Measurements from ENCODE around the gene PCCA.

Gene PCCA, protein sequence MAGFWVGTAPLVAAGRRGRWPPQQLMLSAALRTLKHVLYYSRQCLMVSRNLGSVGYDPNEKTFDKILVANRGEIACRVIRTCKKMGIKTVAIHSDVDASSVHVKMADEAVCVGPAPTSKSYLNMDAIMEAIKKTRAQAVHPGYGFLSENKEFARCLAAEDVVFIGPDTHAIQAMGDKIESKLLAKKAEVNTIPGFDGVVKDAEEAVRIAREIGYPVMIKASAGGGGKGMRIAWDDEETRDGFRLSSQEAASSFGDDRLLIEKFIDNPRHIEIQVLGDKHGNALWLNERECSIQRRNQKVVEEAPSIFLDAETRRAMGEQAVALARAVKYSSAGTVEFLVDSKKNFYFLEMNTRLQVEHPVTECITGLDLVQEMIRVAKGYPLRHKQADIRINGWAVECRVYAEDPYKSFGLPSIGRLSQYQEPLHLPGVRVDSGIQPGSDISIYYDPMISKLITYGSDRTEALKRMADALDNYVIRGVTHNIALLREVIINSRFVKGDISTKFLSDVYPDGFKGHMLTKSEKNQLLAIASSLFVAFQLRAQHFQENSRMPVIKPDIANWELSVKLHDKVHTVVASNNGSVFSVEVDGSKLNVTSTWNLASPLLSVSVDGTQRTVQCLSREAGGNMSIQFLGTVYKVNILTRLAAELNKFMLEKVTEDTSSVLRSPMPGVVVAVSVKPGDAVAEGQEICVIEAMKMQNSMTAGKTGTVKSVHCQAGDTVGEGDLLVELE

DNA sequence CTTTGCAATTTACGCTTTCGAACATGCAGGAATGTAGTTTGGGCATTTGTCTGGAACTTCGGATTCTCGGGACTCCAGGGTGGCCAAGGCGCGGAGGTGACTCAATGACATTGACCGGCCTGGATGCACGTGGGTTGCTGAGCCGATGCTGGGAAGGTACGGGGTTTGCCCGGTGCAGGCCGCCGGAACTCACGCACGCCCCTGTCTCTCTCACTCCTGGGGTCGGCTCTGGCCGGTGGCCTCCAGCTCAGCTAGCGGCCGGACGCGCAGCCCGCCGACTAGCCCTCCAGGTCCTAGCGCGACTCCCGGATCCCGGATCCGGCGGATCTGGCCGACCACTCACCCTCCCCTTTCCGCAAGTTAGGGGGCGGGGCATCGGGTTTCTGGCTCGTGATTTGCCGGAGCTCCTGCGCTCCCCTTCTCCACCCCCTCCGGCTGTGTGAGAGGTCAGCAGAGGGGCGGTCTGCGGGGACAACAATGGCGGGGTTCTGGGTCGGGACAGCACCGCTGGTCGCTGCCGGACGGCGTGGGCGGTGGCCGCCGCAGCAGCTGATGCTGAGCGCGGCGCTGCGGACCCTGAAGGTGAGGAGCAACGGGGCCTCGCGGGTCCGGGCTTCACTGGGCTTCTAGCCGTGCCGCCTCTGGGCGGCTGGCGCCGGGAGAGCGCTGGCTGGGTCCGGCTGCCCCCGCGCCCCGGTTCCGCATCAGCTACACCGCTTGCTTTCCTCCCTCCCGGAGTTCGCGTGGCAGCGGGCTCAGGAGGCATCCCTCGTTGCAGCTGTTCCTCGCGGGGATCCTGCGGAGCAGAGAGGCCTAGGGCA, at the start of gene PCCA:
TSS of gene PCCA (plus strand) at position 450 of the 821 bp plus-strand sequence. CDS start at position 478, 28 bp downstream.
- Histone ChIP-seq H3K27ac (ENCODE audit: low read length) (no peak within 1 kb of the TSS), H3K9me3 (ENCODE audit: control insufficient read depth, insufficient read depth, low read length) (no peaks in the 10 kb centered on the region)
- WGBS (ENCODE audit: insufficient coverage, insufficient read length) = no CpG with 5 or more reads among the region's 77 CpGs

GRCh38 chr13:100039740-100040139, 49.2 kb upstream of the PCCA start:
- no peak for DNase-seq (ENCODE audit: low read depth, low spot score)
- no peak overlapping the region for H3K27ac ChIP-seq (ENCODE audit: low read length)
- H3K4me1 ChIP-seq (ENCODE audit: control insufficient read depth, insufficient read depth, low read length) = no peaks in the 10 kb centered on the region
- H3K27me3 ChIP-seq (ENCODE audit: control insufficient read depth, insufficient read depth, low read length) = no peaks in the 10 kb centered on the region
- H3K36me3 ChIP-seq (ENCODE audit: control insufficient read depth, insufficient read depth, low read length) = no peaks in the 10 kb centered on the region
- no peak overlapping the region for H3K4me3 ChIP-seq (ENCODE audit: low read length)
- no peaks in the 10 kb centered on the region for H3K9me3 ChIP-seq (ENCODE audit: control insufficient read depth, insufficient read depth, low read length)
- WGBS (ENCODE audit: insufficient coverage, insufficient read length) = no CpG with 5 or more reads among the region's 4 CpGs

More for the DNA sequence above, at the start of gene PCCA:
- Histone ChIP-seq H3K4me1 (ENCODE audit: control insufficient read depth, insufficient read depth, low read length) (peaks cover 3% of the 10 kb centered on the region; the same call in 1 of the 2 replicates), H3K36me3 (ENCODE audit: control insufficient read depth, insufficient read depth, low read length) (peaks cover 5% of the 10 kb centered on the region; the same call in 1 of the 2 replicates), H3K27me3 (ENCODE audit: control insufficient read depth, insufficient read depth, low read length) (no peaks in the 10 kb centered on the region), H3K4me3 (ENCODE audit: low read length) (peak within 1 kb of the TSS; percentile 99)
- peak; percentile 97 for DNase-seq (ENCODE audit: low read depth, low spot score)

DNA sequence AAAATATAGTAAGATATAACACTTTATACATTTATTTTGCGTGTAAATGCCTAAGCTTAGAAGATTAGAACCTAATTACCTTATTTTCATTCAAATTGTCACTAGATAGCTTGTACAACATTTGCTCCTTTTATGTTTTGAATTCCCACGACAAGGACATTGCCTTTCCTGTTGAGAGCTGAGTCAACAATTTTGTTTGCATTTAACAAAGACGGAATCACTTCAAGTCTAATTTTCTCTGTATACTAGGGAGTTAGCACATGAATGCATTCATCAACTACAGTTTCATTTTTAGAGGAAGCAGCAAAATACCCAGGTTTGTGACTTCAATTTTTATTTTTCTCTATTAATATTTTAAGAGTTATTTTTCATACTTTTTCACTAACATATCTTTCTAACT, 48.7 kb upstream of the PCCA start:
- no peaks in the 10 kb centered on the region for H3K27me3 ChIP-seq (ENCODE audit: control insufficient read depth, insufficient read depth, low read length)
- H3K36me3 ChIP-seq (ENCODE audit: control insufficient read depth, insufficient read depth, low read length) = no peaks in the 10 kb centered on the region
- no peaks in the 10 kb centered on the region for H3K4me1 ChIP-seq (ENCODE audit: control insufficient read depth, insufficient read depth, low read length)
- no peak for DNase-seq (ENCODE audit: low read depth, low spot score)
- no peak overlapping the region for H3K27ac ChIP-seq (ENCODE audit: low read length)
- WGBS (ENCODE audit: insufficient coverage, insufficient read length) = no CpG with 5 or more reads among the region's 3 CpGs
- no peaks in the 10 kb centered on the region for H3K9me3 ChIP-seq (ENCODE audit: control insufficient read depth, insufficient read depth, low read length)
- no peak overlapping the region for H3K4me3 ChIP-seq (ENCODE audit: low read length)

DNA sequence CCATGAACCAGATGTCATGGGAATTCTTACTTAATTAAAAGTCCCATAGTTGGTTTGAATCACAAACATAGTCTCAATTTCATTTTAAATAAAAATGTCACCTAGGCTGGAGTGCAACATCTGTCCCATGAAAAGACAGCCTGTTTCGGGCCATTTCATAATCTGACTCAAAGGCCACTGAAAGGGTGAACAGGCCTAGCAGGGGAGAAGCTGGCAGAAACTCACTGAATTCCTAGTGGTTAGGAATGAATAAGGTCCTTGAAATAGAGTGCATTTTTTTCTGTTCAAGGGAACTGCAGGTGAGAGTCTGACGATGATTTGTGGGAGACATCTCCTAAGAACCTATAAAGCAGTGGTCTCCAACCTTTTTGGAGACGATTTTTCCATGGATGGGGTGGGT, 44.0 kb upstream of the PCCA start:
- Histone ChIP-seq H3K27ac (ENCODE audit: low read length) (no peak overlapping the region), H3K4me1 (ENCODE audit: control insufficient read depth, insufficient read depth, low read length) (no peaks in the 10 kb centered on the region), H3K9me3 (ENCODE audit: control insufficient read depth, insufficient read depth, low read length) (no peaks in the 10 kb centered on the region), H3K4me3 (ENCODE audit: low read length) (no peak overlapping the region), H3K27me3 (ENCODE audit: control insufficient read depth, insufficient read depth, low read length) (no peaks in the 10 kb centered on the region), H3K36me3 (ENCODE audit: control insufficient read depth, insufficient read depth, low read length) (no peaks in the 10 kb centered on the region)
- no CpG with 5 or more reads among the region's 3 CpGs for whole genome bisulfite sequencing (ENCODE audit: insufficient coverage, insufficient read length)
- DNase-seq (ENCODE audit: low read depth, low spot score) = no peak

DNA sequence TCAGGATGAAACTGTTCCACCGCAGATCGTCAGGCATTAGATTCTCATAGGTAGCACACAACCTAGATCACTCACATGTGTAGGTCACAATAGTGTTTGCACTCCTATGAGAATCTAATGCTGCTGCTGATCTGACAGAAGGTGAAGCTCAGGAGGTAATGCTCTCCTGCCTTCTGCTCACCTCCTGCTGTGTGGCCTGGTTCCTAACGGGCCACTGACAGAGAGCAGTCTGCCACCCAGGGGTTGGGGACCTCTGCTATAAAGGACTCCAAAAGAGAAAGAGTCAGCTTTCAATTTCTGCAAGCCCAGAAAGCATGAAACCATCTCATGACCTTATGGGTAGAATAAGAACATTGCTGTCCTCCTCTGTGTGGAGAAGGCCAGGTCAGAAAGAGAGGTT, 43.5 kb upstream of the PCCA start:
- H3K36me3 ChIP-seq (ENCODE audit: control insufficient read depth, insufficient read depth, low read length) = no peaks in the 10 kb centered on the region
- H3K9me3 ChIP-seq (ENCODE audit: control insufficient read depth, insufficient read depth, low read length) = no peaks in the 10 kb centered on the region
- no peak overlapping the region for H3K4me3 ChIP-seq (ENCODE audit: low read length)
- no peaks in the 10 kb centered on the region for H3K4me1 ChIP-seq (ENCODE audit: control insufficient read depth, insufficient read depth, low read length)
- H3K27me3 ChIP-seq (ENCODE audit: control insufficient read depth, insufficient read depth, low read length) = no peaks in the 10 kb centered on the region
- no peak for DNase-seq (ENCODE audit: low read depth, low spot score)
- no CpG with 5 or more reads among the region's 3 CpGs for WGBS (ENCODE audit: insufficient coverage, insufficient read length)
- H3K27ac ChIP-seq (ENCODE audit: low read length) = no peak overlapping the region

DNA sequence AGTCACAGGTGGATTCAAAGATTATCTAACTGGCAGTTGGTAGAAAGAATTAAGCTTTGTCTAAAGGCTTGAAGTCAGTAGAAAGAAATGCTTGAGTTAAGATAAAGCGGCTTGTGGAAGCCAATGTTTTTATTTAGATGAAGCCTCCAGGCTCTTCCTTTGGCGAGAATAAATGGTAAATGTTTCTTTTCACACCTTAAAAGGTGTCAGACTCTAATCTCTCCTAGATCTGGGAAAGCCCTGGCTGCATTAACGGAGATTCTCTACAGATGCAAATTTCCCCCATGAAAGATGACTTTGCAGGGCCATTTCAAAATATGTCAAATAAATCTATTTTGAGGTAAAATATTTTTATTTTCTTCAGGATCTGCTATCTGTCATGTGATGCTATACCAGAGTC, 37.8 kb upstream of the PCCA start:
- Histone ChIP-seq H3K9me3 (ENCODE audit: control insufficient read depth, insufficient read depth, low read length) (no peaks in the 10 kb centered on the region), H3K4me1 (ENCODE audit: control insufficient read depth, insufficient read depth, low read length) (no peaks in the 10 kb centered on the region; the same call in 1 of the 2 replicates), H3K27ac (ENCODE audit: low read length) (no peak overlapping the region), H3K27me3 (ENCODE audit: control insufficient read depth, insufficient read depth, low read length) (no peaks in the 10 kb centered on the region), H3K36me3 (ENCODE audit: control insufficient read depth, insufficient read depth, low read length) (no peaks in the 10 kb centered on the region), H3K4me3 (ENCODE audit: low read length) (no peak overlapping the region)
- no CpG with 5 or more reads among the region's 3 CpGs for WGBS (ENCODE audit: insufficient coverage, insufficient read length)
- DNase-seq (ENCODE audit: low read depth, low spot score) = no peak

DNA sequence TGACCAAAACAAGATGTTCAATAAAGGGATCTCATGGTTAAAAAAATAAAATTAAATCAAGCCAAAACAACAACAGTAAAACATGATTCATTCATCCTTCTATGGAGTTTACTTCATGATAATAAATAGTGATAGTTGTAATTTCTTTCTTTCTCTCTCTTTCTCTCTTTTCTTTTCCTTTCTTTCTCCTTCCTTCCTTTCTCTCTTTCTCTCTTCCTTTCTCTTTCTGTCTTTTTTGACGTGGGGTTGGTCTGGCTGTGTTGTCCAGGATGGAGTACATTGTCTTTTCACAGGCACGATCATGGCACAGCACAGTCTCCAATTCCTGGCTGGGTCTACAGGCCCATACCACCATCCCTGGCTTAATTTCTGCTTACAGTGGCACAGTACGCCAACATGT, 29.1 kb upstream of the PCCA start:
- DNase-seq (ENCODE audit: low read depth, low spot score) = no peak
- no CpG with 5 or more reads among the region's 3 CpGs for WGBS (ENCODE audit: insufficient coverage, insufficient read length)

DNA sequence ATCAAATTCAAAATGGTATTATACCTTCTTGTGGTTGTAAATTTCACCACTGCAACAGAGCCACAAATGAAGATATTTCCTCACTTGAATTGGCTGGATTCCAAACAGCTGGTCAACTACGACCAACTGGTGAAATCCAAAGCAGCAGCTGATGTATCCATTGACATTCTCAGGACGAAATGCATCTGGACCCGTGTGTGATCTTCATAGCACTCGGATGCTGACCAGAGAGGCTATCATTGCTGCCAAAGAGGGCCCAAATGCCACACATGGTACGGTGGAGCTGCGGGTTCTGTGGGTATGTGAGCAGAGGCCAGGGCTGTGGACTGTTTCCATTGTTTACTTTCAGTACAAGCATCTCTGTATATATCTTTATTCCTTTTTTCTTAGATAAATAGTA, 25.6 kb upstream of the PCCA start:
- Histone ChIP-seq H3K4me3 (ENCODE audit: low read length) (no peak overlapping the region), H3K36me3 (ENCODE audit: control insufficient read depth, insufficient read depth, low read length) (no peaks in the 10 kb centered on the region), H3K27me3 (ENCODE audit: control insufficient read depth, insufficient read depth, low read length) (no peaks in the 10 kb centered on the region), H3K27ac (ENCODE audit: low read length) (no peak overlapping the region), H3K9me3 (ENCODE audit: control insufficient read depth, insufficient read depth, low read length) (no peaks in the 10 kb centered on the region), H3K4me1 (ENCODE audit: control insufficient read depth, insufficient read depth, low read length) (0 out of 2 replicates have a peak, but pooled peaks cover 1% of the 10 kb centered on the region)
- WGBS (ENCODE audit: insufficient coverage, insufficient read length) = no CpG with 5 or more reads among the region's 6 CpGs
- no peak for DNase-seq (ENCODE audit: low read depth, low spot score)

More for the DNA sequence above, 29.1 kb upstream of the PCCA start:
- Histone ChIP-seq H3K4me1 (ENCODE audit: control insufficient read depth, insufficient read depth, low read length) (peaks cover 4% of the 10 kb centered on the region), H3K27me3 (ENCODE audit: control insufficient read depth, insufficient read depth, low read length) (no peaks in the 10 kb centered on the region), H3K27ac (ENCODE audit: low read length) (no peak overlapping the region), H3K4me3 (ENCODE audit: low read length) (no peak overlapping the region), H3K9me3 (ENCODE audit: control insufficient read depth, insufficient read depth, low read length) (no peaks in the 10 kb centered on the region), H3K36me3 (ENCODE audit: control insufficient read depth, insufficient read depth, low read length) (no peaks in the 10 kb centered on the region)

DNA sequence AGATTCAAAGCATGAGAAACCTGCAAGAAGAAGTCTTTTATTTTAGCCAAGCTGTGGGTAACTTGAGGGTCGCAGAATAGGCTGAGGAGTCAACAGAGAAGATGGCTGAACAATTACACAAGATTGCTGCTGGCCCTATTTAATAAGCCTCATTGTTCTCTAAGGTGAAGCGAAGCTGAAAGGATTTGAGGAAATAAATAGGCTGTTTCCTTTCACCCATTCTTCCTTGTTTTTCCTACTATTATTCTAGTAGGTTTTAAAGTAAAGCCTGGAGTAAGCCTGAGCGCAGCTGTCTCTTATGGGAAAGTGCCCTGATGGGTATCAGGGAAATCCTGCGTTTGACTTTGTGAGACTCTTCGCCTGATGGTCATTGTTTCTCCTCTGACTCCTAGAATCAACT, 25.0 kb upstream of the PCCA start:
- DNase-seq (ENCODE audit: low read depth, low spot score) = no peak
- H3K27me3 ChIP-seq (ENCODE audit: control insufficient read depth, insufficient read depth, low read length) = no peaks in the 10 kb centered on the region
- WGBS (ENCODE audit: insufficient coverage, insufficient read length) = no CpG with 5 or more reads among the region's 5 CpGs
- H3K27ac ChIP-seq (ENCODE audit: low read length) = no peak overlapping the region
- H3K4me3 ChIP-seq (ENCODE audit: low read length) = no peak overlapping the region
- H3K9me3 ChIP-seq (ENCODE audit: control insufficient read depth, insufficient read depth, low read length) = no peaks in the 10 kb centered on the region
- H3K4me1 ChIP-seq (ENCODE audit: control insufficient read depth, insufficient read depth, low read length) = no peaks in the 10 kb centered on the region
- no peaks in the 10 kb centered on the region for H3K36me3 ChIP-seq (ENCODE audit: control insufficient read depth, insufficient read depth, low read length)
